Measurements from ENCODE around the gene LORICRIN.

The LORICRIN gene

GRCh38 chr1:153261281-153262069 lies 2.0 kb downstream of the LORICRIN start:
- DNase-seq (ENCODE audit: insufficient read length, low spot score) (no peak), FAIRE-seq (no peak)

GRCh38 chr1:153262070-153262366 lies 2.5 kb downstream of the LORICRIN start:
- FAIRE-seq: no peak

More at GRCh38 chr1:153261281-153262069, 2.0 kb downstream of the LORICRIN start:
- no peak for TF ChIP-seq POLR2A (IDR thresholded peaks at IDR 0.05; ENCODE audit: low read depth, low read length)

DNA sequence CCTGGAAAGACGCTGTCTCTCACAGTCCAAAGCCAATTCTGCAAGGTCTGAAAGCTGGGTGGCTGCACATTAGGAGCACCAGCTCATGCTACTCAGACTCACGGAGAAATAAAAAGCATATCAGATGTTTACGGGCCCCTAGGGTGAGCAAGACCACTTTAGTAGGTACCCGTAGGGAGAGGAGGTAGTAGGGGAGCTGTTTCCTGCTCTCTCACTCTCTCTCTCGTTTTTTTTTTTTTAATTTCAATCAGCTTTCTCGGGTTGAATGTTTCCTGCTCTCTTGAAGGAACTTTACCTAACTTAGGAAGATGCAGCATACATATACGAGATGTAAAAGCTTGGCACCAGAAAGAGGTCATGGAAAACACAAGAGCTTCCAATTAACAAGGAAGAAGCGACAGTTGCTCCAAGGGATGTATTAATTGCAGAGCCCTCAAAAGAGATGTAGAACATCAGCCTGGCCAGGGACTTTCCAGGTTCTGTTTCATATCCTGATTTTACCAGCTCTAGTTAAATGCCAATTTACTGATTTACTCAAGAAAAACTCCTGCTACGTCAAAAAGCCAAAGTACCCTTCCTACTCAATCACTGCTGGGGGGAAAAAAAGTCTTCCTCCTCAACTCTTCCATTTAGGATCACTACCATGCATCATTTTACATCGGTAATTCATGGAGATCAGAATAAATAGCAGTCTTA lies 3.1 kb downstream of the LORICRIN start:
- TF ChIP-seq POLR2A (IDR thresholded peaks at IDR 0.05; ENCODE audit: low read depth, low read length): no peak
- no peak for DNase-seq (ENCODE audit: insufficient read length, low spot score)
- FAIRE-seq: no peak

More at GRCh38 chr1:153262070-153262366, 2.5 kb downstream of the LORICRIN start:
- DNase-seq (ENCODE audit: insufficient read length, low spot score): no peak
- no peak for TF ChIP-seq POLR2A (IDR thresholded peaks at IDR 0.05; ENCODE audit: low read depth, low read length)

DNA sequence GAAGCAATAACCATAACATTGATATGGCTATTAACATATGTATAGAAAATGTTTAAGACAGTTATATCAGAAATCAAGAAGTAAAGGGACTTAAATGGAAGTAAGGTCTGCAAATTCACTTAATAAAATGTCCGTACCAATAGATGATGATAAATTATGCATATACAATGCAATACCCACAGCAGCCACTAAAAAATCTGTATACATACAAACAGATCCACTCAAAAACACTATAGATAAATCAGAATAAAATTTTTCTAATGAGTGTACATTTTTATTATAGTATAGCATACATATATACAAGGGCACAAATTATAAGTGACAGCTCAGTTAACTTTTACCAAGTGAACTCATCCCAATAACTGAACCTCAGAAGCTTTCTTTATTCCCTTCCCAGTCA lies 6.0 kb downstream of the LORICRIN start:
- DNase-seq (ENCODE audit: insufficient read length, low spot score) (no peak), FAIRE-seq (no peak)
- no peak for TF ChIP-seq POLR2A (IDR thresholded peaks at IDR 0.05; ENCODE audit: low read depth, low read length)

- no peak for DNase-seq (ENCODE audit: insufficient read length, low spot score)
- FAIRE-seq: no peak
- TF ChIP-seq POLR2A (IDR thresholded peaks at IDR 0.05; ENCODE audit: low read depth, low read length): no peak
These were observed 12.2 kb downstream of the LORICRIN start for GRCh38 chr1:153271711-153272110.

DNA sequence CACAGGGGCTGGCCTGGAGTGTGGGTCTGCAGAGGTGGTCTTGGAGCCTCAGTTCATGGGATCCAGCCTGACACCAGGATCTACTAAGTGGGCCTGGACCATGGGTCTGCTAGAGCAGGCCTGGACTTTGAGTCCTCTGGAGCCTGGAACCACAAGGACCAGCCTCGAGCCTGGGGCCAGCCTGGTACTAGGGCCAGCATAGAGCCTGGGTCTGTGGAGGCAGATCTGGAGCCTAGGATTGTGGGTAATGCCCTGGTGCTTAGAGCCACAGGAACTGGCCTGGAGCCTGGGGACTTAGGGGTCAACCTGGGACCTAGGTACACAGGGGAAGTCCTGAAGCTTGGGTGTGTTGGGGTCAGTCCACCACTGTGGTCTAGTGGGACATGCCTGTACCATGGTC lies 12.7 kb downstream of the LORICRIN start:
- no peak for DNase-seq (ENCODE audit: insufficient read length, low spot score)
- no peak for FAIRE-seq

GRCh38 chr1:153277852-153278251 lies 18.4 kb downstream of the LORICRIN start:
- DNase-seq (ENCODE audit: insufficient read length, low spot score) (no peak), FAIRE-seq (peak; percentile 27)
- no peak for TF ChIP-seq POLR2A (IDR thresholded peaks at IDR 0.05; ENCODE audit: low read depth, low read length)

More for the DNA sequence above, 12.7 kb downstream of the LORICRIN start:
- no peak for TF ChIP-seq POLR2A (IDR thresholded peaks at IDR 0.05; ENCODE audit: low read depth, low read length)

DNA sequence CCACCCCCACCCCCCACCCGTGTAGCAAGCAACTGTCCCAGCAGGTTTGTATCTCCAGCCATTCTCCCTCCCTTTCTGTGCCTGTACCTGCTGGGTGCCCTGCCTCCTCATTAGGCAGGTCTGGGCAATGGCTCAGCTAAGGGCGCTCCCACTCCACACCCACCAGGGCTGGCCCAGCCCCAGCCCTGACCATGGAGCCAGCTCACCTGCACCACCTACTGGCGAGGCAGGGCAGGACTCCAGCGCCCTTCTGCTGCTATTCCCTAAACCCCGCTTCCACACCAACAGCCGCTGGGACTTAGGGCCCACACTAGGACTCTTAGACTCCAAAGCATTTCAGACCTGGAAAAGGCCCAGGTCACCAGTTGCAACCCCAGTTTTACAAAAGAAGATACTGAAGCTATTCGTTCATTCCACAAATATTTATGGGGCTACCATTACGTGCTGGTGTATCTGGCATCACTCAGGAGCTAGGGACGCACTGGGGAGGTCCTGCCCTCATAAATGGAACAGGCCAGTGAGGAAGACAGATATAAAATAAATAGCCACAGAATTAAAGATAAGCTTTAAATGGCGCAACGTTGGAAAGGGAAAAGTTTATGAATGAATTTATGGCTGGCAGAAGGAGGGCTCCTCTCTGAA lies 29.3 kb downstream of the LORICRIN start:
- FAIRE-seq: no peak
- peak; percentile 60 for DNase-seq (ENCODE audit: insufficient read length, low spot score)
- TF ChIP-seq POLR2A (IDR thresholded peaks at IDR 0.05; ENCODE audit: low read depth, low read length): no peak

- DNase-seq (ENCODE audit: insufficient read length, low spot score) (no peak), FAIRE-seq (no peak)
- TF ChIP-seq POLR2A (IDR thresholded peaks at IDR 0.05; ENCODE audit: low read depth, low read length): no peak
These were observed 32.0 kb downstream of the LORICRIN start for GRCh38 chr1:153291514-153291913.

- FAIRE-seq: no peak
- no peak for TF ChIP-seq POLR2A (IDR thresholded peaks at IDR 0.05; ENCODE audit: low read depth, low read length)
- no peak for DNase-seq (ENCODE audit: insufficient read length, low spot score)
These were observed 32.7 kb downstream of the LORICRIN start for GRCh38 chr1:153292185-153292584.

- FAIRE-seq: no peak
- no peak for DNase-seq (ENCODE audit: insufficient read length, low spot score)
- TF ChIP-seq POLR2A (IDR thresholded peaks at IDR 0.05; ENCODE audit: low read depth, low read length): no peak
These were observed 33.4 kb downstream of the LORICRIN start for GRCh38 chr1:153292740-153293479.

GRCh38 chr1:153293480-153293775 lies 33.9 kb downstream of the LORICRIN start:
- DNase-seq (ENCODE audit: insufficient read length, low spot score): no peak
- FAIRE-seq: no peak
- TF ChIP-seq POLR2A (IDR thresholded peaks at IDR 0.05; ENCODE audit: low read depth, low read length): no peak

- no peak for FAIRE-seq
- no peak for DNase-seq (ENCODE audit: insufficient read length, low spot score)
- no peak for TF ChIP-seq POLR2A (IDR thresholded peaks at IDR 0.05; ENCODE audit: low read depth, low read length)
These were observed 34.4 kb downstream of the LORICRIN start for GRCh38 chr1:153293851-153294250.

DNA sequence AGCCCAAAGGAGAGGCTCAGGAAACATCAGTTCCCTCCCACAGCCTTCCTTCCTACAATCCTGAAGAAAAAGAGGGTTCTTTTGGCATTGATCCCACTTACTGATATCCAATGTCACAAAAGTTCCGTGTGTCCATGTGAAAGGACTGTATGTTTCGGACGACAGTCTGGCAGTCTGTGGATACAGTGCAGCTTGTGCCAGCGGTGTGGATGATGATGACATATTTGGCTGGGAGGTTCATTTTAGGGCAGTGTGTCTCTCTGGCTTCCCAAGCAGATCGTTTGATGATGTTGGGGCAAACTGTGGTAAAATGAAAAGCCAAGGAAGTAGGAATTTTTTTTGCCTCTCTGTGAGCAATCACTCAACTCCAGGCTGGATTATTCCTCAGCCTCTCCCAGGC lies 42.8 kb downstream of the LORICRIN start:
- TF ChIP-seq POLR2A (IDR thresholded peaks at IDR 0.05; ENCODE audit: low read depth, low read length): no peak
- no peak for DNase-seq (ENCODE audit: insufficient read length, low spot score)
- no peak for FAIRE-seq

All from H54 (cell line).